Stimulated activated CD4-positive, alpha-beta T cell treated with anti-CD3 and anti-CD28 coated beads, Interleukin-12 subunit alpha, Interleukin-12 subunit beta, amount 100 ng/mL, for 48 hours (primary cell): ENCODE measurements around the gene SETSIP.
A peak's percentile ranks its signal among the peaks of the same experiment; 100 is the strongest.
"Not testable (repeated sequence)": the region's sequence is repeated elsewhere in the genome, so short reads cannot be mapped to it uniquely, and the experiment has no call there.

Experiments
- DNase-seq, 3 donors: peaks; one replicate each; pipeline ENCODE4 v3.0.0-alpha.2; 2020; ENCODE audit warnings: low read depth in 2 of 3, low spot score in 1 of 3

SETSIP gene

GRCh38 chr1:92051948-92052347 lies 23.3 kb downstream of the SETSIP start:
- no peak for DNase-seq

- no peak for DNase-seq
Observed at GRCh38 chr1:92045766-92046495, 29.3 kb downstream of the SETSIP start.

- no peak for DNase-seq
Observed at GRCh38 chr1:92043621-92044020, 31.6 kb downstream of the SETSIP start.

- DNase-seq = no peak
Observed at GRCh38 chr1:92040971-92041370, 34.2 kb downstream of the SETSIP start.

- no peak for DNase-seq
Observed at GRCh38 chr1:92038695-92039346, 36.4 kb downstream of the SETSIP start.

- DNase-seq = no peak
Observed at GRCh38 chr1:92037400-92037799, 37.8 kb downstream of the SETSIP start.

GRCh38 chr1:92031281-92032110 lies 43.7 kb downstream of the SETSIP start:
- no peak for DNase-seq

- peak in 1 of 3 donors; percentile 2 for DNase-seq
Observed at GRCh38 chr1:92030656-92031107, 44.5 kb downstream of the SETSIP start.

- no peak for DNase-seq
Observed at GRCh38 chr1:92029241-92029922, 45.8 kb downstream of the SETSIP start.

GRCh38 chr1:92026806-92027205 lies 48.4 kb downstream of the SETSIP start:
- DNase-seq = no peak

- DNase-seq = not testable (repeated sequence)
Observed at GRCh38 chr1:92026042-92026441, 49.2 kb downstream of the SETSIP start.
